Measurements from ENCODE around the gene MYCN. TPM values are rescaled to one million over a fixed set of nuclear protein-coding genes. Genes with fewer than 3 reads are reported as not detected.

Gene MYCN
- total and polyA plus RNA-seq, 4 donors, result 7.9 to 25.8 (median 16.2) TPM

DNA sequence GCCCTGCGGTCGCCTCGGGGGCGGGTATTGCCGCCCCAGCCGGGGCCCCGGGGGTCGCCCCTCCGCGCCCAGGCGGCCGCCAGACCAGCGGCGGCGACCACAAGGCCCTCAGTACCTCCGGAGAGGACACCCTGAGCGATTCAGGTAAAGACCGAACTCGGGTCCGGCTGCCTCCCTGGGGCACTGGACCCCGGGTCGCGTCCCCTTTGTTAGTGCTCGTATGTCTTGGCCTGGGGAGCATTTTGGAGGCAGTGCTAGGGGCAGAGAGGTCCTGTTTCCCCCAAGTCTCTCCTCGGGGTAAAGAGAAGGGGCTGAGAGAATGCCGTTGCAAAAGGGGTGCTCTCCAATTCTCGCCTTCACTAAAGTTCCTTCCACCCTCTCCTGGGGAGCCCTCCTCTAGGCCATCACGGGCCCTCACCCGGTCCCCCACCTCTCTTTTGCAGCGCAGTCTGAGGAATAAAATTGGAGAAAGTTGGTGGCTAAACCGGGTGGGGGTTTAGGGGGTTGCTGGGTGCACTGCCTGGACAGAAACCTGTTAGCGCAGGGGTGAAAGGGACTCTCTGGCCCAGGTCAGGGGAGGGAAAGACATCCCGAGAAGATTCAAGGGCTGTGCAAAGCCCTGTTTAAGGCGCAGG, 2.5 kb downstream of the MYCN start:
- Histone ChIP-seq H3K27me3 (ENCODE audit: control insufficient read depth, insufficient read depth, low read length) (no peaks in the 10 kb centered on the region), H3K36me3 (ENCODE audit: control insufficient read depth, insufficient read depth, low read length) (peaks cover 22% of the 10 kb centered on the region), H3K9me3 (ENCODE audit: control insufficient read depth, insufficient read depth, low read length) (no peaks in the 10 kb centered on the region), H3K27ac (ENCODE audit: low read depth, low read length) (peak overlapping the region; percentile 79), H3K4me3 (ENCODE audit: low read depth, low read length) (peak overlapping the region; percentile 60), H3K4me1 (ENCODE audit: control insufficient read depth, insufficient read depth, low read length) (peaks cover 48% of the 10 kb centered on the region)
- WGBS (ENCODE audit: insufficient coverage), result 2% methylated on average over 27 of the region's 34 CpGs
- DNase-seq (ENCODE audit: low read depth in 4 of 6, low spot score in 6 of 6), result peak in 1 of 6 donors; percentile 41

DNA sequence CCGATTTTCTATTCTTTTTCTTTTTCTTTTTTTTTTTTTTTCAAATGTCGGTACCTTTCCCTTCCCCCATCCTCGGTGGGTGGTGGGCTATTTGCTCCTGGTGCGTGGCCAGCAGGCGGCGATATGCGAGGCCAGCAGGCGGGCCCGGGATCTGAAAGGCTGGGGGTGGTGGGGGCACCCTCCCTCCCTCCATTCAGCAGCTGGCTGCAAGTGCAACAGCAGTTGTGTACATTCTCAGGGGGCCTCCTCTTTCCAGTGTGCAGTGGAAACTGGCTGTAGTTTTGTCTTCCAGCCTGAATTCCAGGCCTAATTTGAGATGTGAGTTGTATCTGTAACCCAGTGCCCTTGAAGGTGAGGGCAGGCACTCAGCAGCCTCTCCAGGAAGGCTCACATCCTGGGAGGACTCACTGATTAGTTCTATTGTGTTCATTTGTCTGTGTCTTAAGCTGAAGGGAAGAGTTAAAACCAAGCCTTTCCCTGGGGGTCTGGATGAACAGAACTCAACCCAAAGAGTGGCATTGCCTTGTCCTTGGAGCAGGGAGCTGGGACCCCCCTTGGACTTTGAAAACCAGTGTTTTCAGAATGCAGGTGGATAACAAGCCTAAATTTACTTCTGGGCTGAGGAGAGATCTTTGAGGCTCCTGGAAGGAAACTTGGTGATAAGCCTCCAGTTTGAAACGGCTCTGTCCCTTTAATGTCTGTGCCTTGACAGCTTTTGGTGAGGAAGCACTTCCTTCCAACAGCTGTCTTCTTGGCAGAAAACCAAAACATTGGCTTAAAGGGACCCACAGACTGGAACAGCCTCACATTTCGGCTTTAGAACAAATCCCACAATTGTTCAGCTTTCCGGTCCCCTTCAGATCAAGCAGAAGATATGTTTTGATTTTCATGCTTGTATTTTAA, 3.3 kb downstream of the MYCN start:
- H3K4me1 ChIP-seq (ENCODE audit: control insufficient read depth, insufficient read depth, low read length), result peaks cover 48% of the 10 kb centered on the region
- H3K27me3 ChIP-seq (ENCODE audit: control insufficient read depth, insufficient read depth, low read length), result no peaks in the 10 kb centered on the region
- H3K9me3 ChIP-seq (ENCODE audit: control insufficient read depth, insufficient read depth, low read length), result no peaks in the 10 kb centered on the region
- WGBS (ENCODE audit: insufficient coverage), result 0% methylated on average over 1 of the region's 12 CpGs
- peak overlapping the region; percentile 60 for H3K4me3 ChIP-seq (ENCODE audit: low read depth, low read length)
- peak; percentile 70 to 97 (median 80) for DNase-seq (ENCODE audit: low read depth in 4 of 6, low spot score in 6 of 6)
- H3K36me3 ChIP-seq (ENCODE audit: control insufficient read depth, insufficient read depth, low read length), result peaks cover 26% of the 10 kb centered on the region
- peak overlapping the region; percentile 79 for H3K27ac ChIP-seq (ENCODE audit: low read depth, low read length)

DNA sequence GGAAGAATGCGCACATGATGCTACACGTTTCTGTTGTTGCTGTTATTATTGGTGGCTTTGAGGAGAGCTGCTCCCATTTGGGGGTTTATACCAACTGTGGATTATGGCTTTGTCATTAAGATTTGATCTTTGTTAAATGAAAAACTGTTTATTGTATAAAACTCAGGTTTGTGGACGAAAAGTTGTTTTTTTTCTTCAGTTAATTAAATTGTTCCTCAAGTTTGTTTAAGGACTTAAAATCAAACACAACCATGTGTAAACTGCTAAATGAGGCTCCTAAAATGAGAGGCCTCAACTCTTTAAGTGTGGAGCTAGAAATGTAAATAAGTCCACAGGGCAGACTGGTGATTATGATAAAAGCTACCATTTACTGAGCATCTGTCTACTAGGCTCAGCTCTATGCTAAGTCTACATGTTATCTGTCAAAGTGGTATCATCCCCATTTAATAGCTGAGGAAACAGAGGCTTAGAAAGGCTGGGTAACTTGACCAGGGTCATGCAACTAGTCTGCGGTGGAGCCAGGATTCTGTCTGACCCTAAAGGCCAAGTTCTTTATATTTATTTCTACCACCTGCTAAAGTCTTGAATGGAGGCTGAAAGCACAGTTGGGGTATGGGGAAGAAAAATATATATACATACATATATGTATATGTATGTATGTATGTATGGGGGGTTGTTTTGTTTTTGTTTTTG, 4.1 kb downstream of the MYCN start:
- DNase-seq (ENCODE audit: low read depth in 4 of 6, low spot score in 6 of 6), result peak in 2 of 6 donors; percentile 1 to 26
- no peak overlapping the region for H3K27ac ChIP-seq (ENCODE audit: low read depth, low read length)
- H3K4me1 ChIP-seq (ENCODE audit: control insufficient read depth, insufficient read depth, low read length), result peaks cover 45% of the 10 kb centered on the region
- H3K27me3 ChIP-seq (ENCODE audit: control insufficient read depth, insufficient read depth, low read length), result no peaks in the 10 kb centered on the region
- H3K9me3 ChIP-seq (ENCODE audit: control insufficient read depth, insufficient read depth, low read length), result no peaks in the 10 kb centered on the region
- 14% methylated on average over 2 of the region's 4 CpGs for WGBS (ENCODE audit: insufficient coverage)
- peak overlapping the region; percentile 60 for H3K4me3 ChIP-seq (ENCODE audit: low read depth, low read length)
- peaks cover 26% of the 10 kb centered on the region for H3K36me3 ChIP-seq (ENCODE audit: control insufficient read depth, insufficient read depth, low read length)

DNA sequence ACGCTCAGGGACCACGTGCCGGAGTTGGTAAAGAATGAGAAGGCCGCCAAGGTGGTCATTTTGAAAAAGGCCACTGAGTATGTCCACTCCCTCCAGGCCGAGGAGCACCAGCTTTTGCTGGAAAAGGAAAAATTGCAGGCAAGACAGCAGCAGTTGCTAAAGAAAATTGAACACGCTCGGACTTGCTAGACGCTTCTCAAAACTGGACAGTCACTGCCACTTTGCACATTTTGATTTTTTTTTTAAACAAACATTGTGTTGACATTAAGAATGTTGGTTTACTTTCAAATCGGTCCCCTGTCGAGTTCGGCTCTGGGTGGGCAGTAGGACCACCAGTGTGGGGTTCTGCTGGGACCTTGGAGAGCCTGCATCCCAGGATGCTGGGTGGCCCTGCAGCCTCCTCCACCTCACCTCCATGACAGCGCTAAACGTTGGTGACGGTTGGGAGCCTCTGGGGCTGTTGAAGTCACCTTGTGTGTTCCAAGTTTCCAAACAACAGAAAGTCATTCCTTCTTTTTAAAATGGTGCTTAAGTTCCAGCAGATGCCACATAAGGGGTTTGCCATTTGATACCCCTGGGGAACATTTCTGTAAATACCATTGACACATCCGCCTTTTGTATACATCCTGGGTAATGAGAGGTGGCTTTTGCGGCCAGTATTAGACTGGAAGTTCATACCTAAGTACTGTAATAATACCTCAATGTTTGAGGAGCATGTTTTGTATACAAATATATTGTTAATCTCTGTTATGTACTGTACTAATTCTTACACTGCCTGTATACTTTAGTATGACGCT, 5.8 kb downstream of the MYCN start:
- no peak for DNase-seq (ENCODE audit: low read depth in 4 of 6, low spot score in 6 of 6)
- H3K27me3 ChIP-seq (ENCODE audit: control insufficient read depth, insufficient read depth, low read length), result no peaks in the 10 kb centered on the region
- no peak overlapping the region for H3K4me3 ChIP-seq (ENCODE audit: low read depth, low read length)
- no peaks in the 10 kb centered on the region for H3K9me3 ChIP-seq (ENCODE audit: control insufficient read depth, insufficient read depth, low read length)
- H3K27ac ChIP-seq (ENCODE audit: low read depth, low read length), result no peak overlapping the region
- WGBS (ENCODE audit: insufficient coverage), result 67% methylated on average over 7 of the region's 17 CpGs
- peaks cover 29% of the 10 kb centered on the region for H3K4me1 ChIP-seq (ENCODE audit: control insufficient read depth, insufficient read depth, low read length)
- peaks cover 26% of the 10 kb centered on the region for H3K36me3 ChIP-seq (ENCODE audit: control insufficient read depth, insufficient read depth, low read length)

DNA sequence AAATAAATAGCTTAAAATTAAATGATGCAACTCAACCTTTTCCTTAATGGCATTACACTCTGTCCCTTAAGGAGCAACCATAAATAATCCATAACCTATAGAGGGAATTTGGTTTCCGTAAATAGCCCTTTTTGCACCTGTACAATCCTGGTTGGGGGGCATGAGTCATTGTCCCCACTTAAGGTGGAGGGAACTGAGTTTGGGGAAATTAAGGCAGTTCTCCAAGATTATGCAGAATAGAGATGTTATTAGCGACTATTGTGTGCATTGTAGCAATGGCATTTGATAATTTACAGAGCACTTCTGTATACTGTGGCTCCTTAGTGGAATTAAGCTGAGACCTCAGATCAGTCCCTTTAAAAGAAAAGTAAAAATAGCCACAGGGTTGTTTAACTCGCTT, 6.6 kb downstream of the MYCN start:
- Histone ChIP-seq H3K27me3 (ENCODE audit: control insufficient read depth, insufficient read depth, low read length) (no peaks in the 10 kb centered on the region), H3K36me3 (ENCODE audit: control insufficient read depth, insufficient read depth, low read length) (peaks cover 23% of the 10 kb centered on the region), H3K4me3 (ENCODE audit: low read depth, low read length) (no peak overlapping the region), H3K9me3 (ENCODE audit: control insufficient read depth, insufficient read depth, low read length) (no peaks in the 10 kb centered on the region), H3K4me1 (ENCODE audit: control insufficient read depth, insufficient read depth, low read length) (peaks cover 22% of the 10 kb centered on the region), H3K27ac (ENCODE audit: low read depth, low read length) (no peak overlapping the region)
- DNase-seq (ENCODE audit: low read depth in 4 of 6, low spot score in 6 of 6), result no peak
- 100% methylated on average over 1 of the region's 3 CpGs for WGBS (ENCODE audit: insufficient coverage)

DNA sequence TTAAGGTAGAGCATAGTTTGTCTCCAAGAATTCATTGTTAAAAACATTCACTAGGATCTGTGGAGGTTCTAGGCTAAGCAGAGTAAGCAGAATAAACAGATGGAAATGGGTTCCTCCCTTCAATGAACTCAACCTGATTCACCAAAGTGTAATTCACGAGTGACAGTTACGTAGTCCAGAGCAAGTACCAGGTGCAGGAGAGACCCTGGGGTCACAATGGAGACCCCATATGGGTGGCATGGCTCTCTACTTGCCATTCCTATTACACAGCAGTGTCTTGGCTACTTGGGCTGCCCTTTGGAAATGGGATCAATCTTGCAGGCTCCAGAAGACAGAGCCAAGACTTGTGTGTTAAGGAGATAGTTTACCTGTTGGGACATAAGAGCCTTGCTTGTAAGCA, 7.1 kb downstream of the MYCN start:
- no peaks in the 10 kb centered on the region for H3K9me3 ChIP-seq (ENCODE audit: control insufficient read depth, insufficient read depth, low read length)
- WGBS (ENCODE audit: insufficient coverage), result 54% methylated on average over 2 of the region's 2 CpGs
- no peak for DNase-seq (ENCODE audit: low read depth in 4 of 6, low spot score in 6 of 6)

DNA sequence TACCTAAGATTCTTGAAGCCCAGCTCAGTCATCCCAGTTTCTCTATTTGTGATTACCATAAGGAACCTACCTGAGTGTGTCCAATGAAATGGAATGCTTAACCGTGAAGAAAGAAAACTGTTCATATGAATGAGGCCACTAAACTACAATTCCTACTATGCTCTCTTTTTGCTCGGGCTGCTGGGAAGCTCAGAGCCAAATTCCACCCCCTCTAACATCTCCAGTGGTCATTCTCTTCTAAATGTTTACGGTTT, 8.3 kb downstream of the MYCN start:
- H3K36me3 ChIP-seq (ENCODE audit: control insufficient read depth, insufficient read depth, low read length), result peaks cover 18% of the 10 kb centered on the region
- no peak overlapping the region for H3K27ac ChIP-seq (ENCODE audit: low read depth, low read length)
- H3K4me1 ChIP-seq (ENCODE audit: control insufficient read depth, insufficient read depth, low read length), result peaks cover 10% of the 10 kb centered on the region
- H3K27me3 ChIP-seq (ENCODE audit: control insufficient read depth, insufficient read depth, low read length), result no peaks in the 10 kb centered on the region
- DNase-seq (ENCODE audit: low read depth in 4 of 6, low spot score in 6 of 6), result no peak
- no peaks in the 10 kb centered on the region for H3K9me3 ChIP-seq (ENCODE audit: control insufficient read depth, insufficient read depth, low read length)
- no CpG with 5 or more reads among the region's 3 CpGs for WGBS (ENCODE audit: insufficient coverage)
- H3K4me3 ChIP-seq (ENCODE audit: low read depth, low read length), result no peak overlapping the region

More for the DNA sequence above, 7.1 kb downstream of the MYCN start:
- peaks cover 21% of the 10 kb centered on the region for H3K36me3 ChIP-seq (ENCODE audit: control insufficient read depth, insufficient read depth, low read length)
- no peaks in the 10 kb centered on the region for H3K27me3 ChIP-seq (ENCODE audit: control insufficient read depth, insufficient read depth, low read length)
- no peak overlapping the region for H3K4me3 ChIP-seq (ENCODE audit: low read depth, low read length)
- H3K27ac ChIP-seq (ENCODE audit: low read depth, low read length), result no peak overlapping the region
- peaks cover 20% of the 10 kb centered on the region for H3K4me1 ChIP-seq (ENCODE audit: control insufficient read depth, insufficient read depth, low read length)

DNA sequence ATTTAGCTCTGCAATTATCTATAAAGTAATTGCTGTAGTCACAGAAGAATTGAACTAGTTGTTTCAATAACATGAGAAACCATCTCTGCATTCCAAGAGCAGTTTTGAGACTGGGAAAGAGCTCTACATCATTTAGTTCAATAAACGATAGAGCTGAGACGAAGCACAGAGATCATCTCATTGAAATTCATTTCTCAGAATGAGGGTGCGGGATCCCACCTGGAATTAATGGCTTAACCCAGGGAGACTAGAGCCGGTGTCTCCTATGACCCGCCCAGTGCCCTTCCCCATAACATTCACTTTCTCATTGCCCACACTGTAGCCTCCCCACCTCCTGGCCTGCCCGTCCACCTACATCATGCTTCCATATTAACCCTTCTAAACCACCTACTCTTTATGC, 8.8 kb downstream of the MYCN start:
- H3K9me3 ChIP-seq (ENCODE audit: control insufficient read depth, insufficient read depth, low read length), result no peaks in the 10 kb centered on the region
- H3K27ac ChIP-seq (ENCODE audit: low read depth, low read length), result no peak overlapping the region
- peaks cover 18% of the 10 kb centered on the region for H3K36me3 ChIP-seq (ENCODE audit: control insufficient read depth, insufficient read depth, low read length)
- no peaks in the 10 kb centered on the region for H3K27me3 ChIP-seq (ENCODE audit: control insufficient read depth, insufficient read depth, low read length)
- WGBS (ENCODE audit: insufficient coverage), result 84% methylated on average over 6 of the region's 6 CpGs
- H3K4me1 ChIP-seq (ENCODE audit: control insufficient read depth, insufficient read depth, low read length), result peaks cover 7% of the 10 kb centered on the region
- no peak for DNase-seq (ENCODE audit: low read depth in 4 of 6, low spot score in 6 of 6)
- no peak overlapping the region for H3K4me3 ChIP-seq (ENCODE audit: low read depth, low read length)

DNA sequence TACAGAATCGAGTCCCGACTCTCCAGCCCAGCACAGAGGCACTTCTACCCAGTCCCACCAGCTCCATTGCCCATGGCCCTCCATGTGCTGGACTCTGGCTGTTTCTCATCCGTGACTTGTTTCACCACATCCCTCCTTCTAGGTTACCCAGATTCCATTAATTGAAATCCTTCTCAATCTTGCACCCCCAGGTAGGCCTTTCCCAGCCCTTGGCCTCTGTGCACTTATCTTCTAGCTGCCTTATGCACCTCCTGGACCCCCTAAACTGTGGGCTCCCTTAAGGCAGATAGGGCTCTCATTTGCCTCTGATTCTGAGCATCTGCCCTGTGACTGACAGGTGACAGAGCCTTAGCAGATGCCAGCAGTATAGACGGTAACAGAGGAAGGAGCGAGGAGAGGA, 9.2 kb downstream of the MYCN start:
- H3K27me3 ChIP-seq (ENCODE audit: control insufficient read depth, insufficient read depth, low read length), result no peaks in the 10 kb centered on the region
- H3K36me3 ChIP-seq (ENCODE audit: control insufficient read depth, insufficient read depth, low read length), result peaks cover 18% of the 10 kb centered on the region
- no peak overlapping the region for H3K27ac ChIP-seq (ENCODE audit: low read depth, low read length)
- H3K9me3 ChIP-seq (ENCODE audit: control insufficient read depth, insufficient read depth, low read length), result no peaks in the 10 kb centered on the region
- peaks cover 7% of the 10 kb centered on the region for H3K4me1 ChIP-seq (ENCODE audit: control insufficient read depth, insufficient read depth, low read length)
- DNase-seq (ENCODE audit: low read depth in 4 of 6, low spot score in 6 of 6), result no peak
- no peak overlapping the region for H3K4me3 ChIP-seq (ENCODE audit: low read depth, low read length)
- 88% methylated on average over 3 of the region's 5 CpGs for WGBS (ENCODE audit: insufficient coverage)

Data from spinal cord (tissue), 10 donors.